ENCODE measurements around the gene SHC4.
"Not testable (repeated sequence)": the region's sequence is repeated elsewhere in the genome, so short reads cannot be mapped to it uniquely, and the experiment has no call there.

The SHC4 gene

GRCh38 chr15:48877630-48878595 lies 85.8 kb downstream of the SHC4 start, which contains the start of gene EID1:
EID1 (plus strand) TSS chr15:48878134; CDS start chr15:48878177, 43 bp downstream.
- peak; percentile 59 to 85 (median 76) for DNase-seq

GRCh38 chr15:48876057-48876456 lies 87.7 kb downstream of the SHC4 start:
- no peak for DNase-seq

GRCh38 chr15:48875241-48875960 lies 88.3 kb downstream of the SHC4 start:
- DNase-seq: no peak

- no peak for DNase-seq
These were observed 91.1 kb downstream of the SHC4 start for GRCh38 chr15:48872632-48873031.

GRCh38 chr15:48871542-48871941 lies 92.2 kb downstream of the SHC4 start:
- no peak for DNase-seq

GRCh38 chr15:48869966-48870365 lies 93.8 kb downstream of the SHC4 start:
- no peak for DNase-seq

- DNase-seq: no peak
These were observed 95.2 kb downstream of the SHC4 start for GRCh38 chr15:48868536-48868935.

- DNase-seq: no peak
These were observed 95.7 kb downstream of the SHC4 start for GRCh38 chr15:48868023-48868422.

- no peak for DNase-seq
These were observed 97.6 kb downstream of the SHC4 start for GRCh38 chr15:48866141-48866563.

- no peak for DNase-seq
These were observed 98.2 kb downstream of the SHC4 start for GRCh38 chr15:48865370-48866079.

- DNase-seq: no peak
These were observed 101.0 kb downstream of the SHC4 start for GRCh38 chr15:48862705-48863104.

- DNase-seq: no peak
These were observed 101.8 kb downstream of the SHC4 start for GRCh38 chr15:48861813-48862431.

GRCh38 chr15:48859426-48859825 lies 104.3 kb downstream of the SHC4 start:
- no peak for DNase-seq

- DNase-seq: no peak
These were observed 105.3 kb downstream of the SHC4 start for GRCh38 chr15:48858401-48858800.

GRCh38 chr15:48856942-48857341 lies 106.8 kb downstream of the SHC4 start:
- no peak for DNase-seq

GRCh38 chr15:48855501-48856440 lies 107.9 kb downstream of the SHC4 start:
- DNase-seq: no peak

GRCh38 chr15:48854434-48854833 lies 109.3 kb downstream of the SHC4 start:
- not testable (repeated sequence) for DNase-seq

GRCh38 chr15:48851956-48852355 lies 111.8 kb downstream of the SHC4 start:
- DNase-seq: no peak

GRCh38 chr15:48850648-48851047 lies 113.1 kb downstream of the SHC4 start:
- DNase-seq: no peak

- no peak for DNase-seq
These were observed 118.6 kb downstream of the SHC4 start for GRCh38 chr15:48845123-48845522.

GRCh38 chr15:48842501-48842900 lies 121.2 kb downstream of the SHC4 start:
- DNase-seq: no peak
